Tracheal epithelial cell (primary cell): ENCODE results near the gene GDPD2. TPM values are rescaled to one million over a fixed set of nuclear protein-coding genes. Genes with fewer than 3 reads are reported as not detected.

Experiments used
- total RNA-seq: library from RNA; depleted of rRNA; stranded (reverse); fragments of >200 nt; gene quantifications from 2 replicates; pipeline ENCODE4 v1.2.1, GENCODE V29; 2014

GDPD2 gene
- under 0.01 TPM in 1 of 2 replicates, not detected in the other for total RNA-seq

GRCh38 chrX:70422851-70423341 lies at the start of gene GDPD2:
TSS of gene GDPD2 (plus strand) at chrX:70423314. CDS start at chrX:70424985, 1,671 bp downstream.

GRCh38 chrX:70444326-70444945 lies 21.3 kb downstream of the GDPD2 start, which contains the start of gene DLG3:
TSS of gene DLG3 (plus strand) at chrX:70444835. CDS start at chrX:70445202, 367 bp downstream.

Other genes with a start within 250 kb of the GDPD2 start
- gene DGAT2L6, start 245.8 kb upstream of the GDPD2 start, total RNA-seq, result not detected in 2 replicates
- not detected in 2 replicates for gene AWAT1, start 188.7 kb upstream of the GDPD2 start, total RNA-seq
- gene P2RY4, start 163.1 kb upstream of the GDPD2 start, total RNA-seq, result not detected in 2 replicates
- gene ARR3, start 155.0 kb upstream of the GDPD2 start, total RNA-seq, result not detected in 2 replicates
- not detected in 2 replicates for gene RAB41, start 141.1 kb upstream of the GDPD2 start, total RNA-seq
- 21.1 and 39.3 TPM in 2 replicates for gene PDZD11, start 133.4 kb upstream of the GDPD2 start, total RNA-seq
- gene KIF4A, start 133.2 kb upstream of the GDPD2 start, total RNA-seq, result 0.43 and 1.4 TPM in 2 replicates
- gene DLG3, start 21.5 kb downstream of the GDPD2 start, total RNA-seq, result 11.6 and 16.4 TPM in 2 replicates